Measurements from ENCODE around the gene FHAD1. TPM values are rescaled to one million over a fixed set of nuclear protein-coding genes. Genes with fewer than 3 reads are reported as not detected.

The FHAD1 gene
- total and polyA plus RNA-seq, 10 of the 15 experiments (the other 5 are each of a cell fraction or from before 2014, with no cell fraction given) = 0.09 to 1.0 (median 0.32) TPM; not detected in 2

GRCh38 chr1:15430787-15431570, 184.0 kb downstream of the FHAD1 start (continued):
- TF ChIP-seq CHD4 (IDR thresholded peaks at IDR 0.05) (no peak), LARP7 (IDR thresholded peaks at IDR 0.05) (0 out of 2 replicates have a peak, but pooled peaks have one; percentile 50), TBL1XR1 (IDR thresholded peaks at IDR 0.05; ENCODE audit: low read depth, low read length) (no peak), CBX5 (IDR thresholded peaks at IDR 0.05; ENCODE audit: low read depth) (no peak), YY1 (IDR thresholded peaks at IDR 0.05; ENCODE audit: low read depth, low read length) (peak; percentile 52; the same call in 1 of the 2 replicates), POLR2AphosphoS5 (IDR thresholded peaks at IDR 0.05; ENCODE audit: low read length) (peak; percentile 40)

- no peaks in the 10 kb centered on the region for H3K79me2 ChIP-seq (ENCODE audit: control insufficient read depth, insufficient read depth, low read length)
- WGBS (ENCODE audit: insufficient coverage, insufficient replicate concordance, low lambda C conversion rate, missing lambda C conversion rate) = 56% methylated on average over 4 of the region's 4 CpGs
- no TSS peak for BruUV-seq (replicated peaks)
- no peaks in the 10 kb centered on the region for H4K20me1 ChIP-seq (ENCODE audit: control insufficient read depth, insufficient read depth)
- ChIA-PET RAD21 (ENCODE audit: unreplicated experiment) (interaction anchor here (1.0 to 3.5 kb wide), 8 partner anchors 15 to 303 kb away, joined by 3 to 22 read pairs (median 7); partner anchors contain the start of gene EFHD2), CTCF (interaction anchor here (0.7 to 10.2 kb wide), 22 partner anchors 10 to 306 kb away, joined by 3 to 178 read pairs (median 4); no protein-coding TSS in a partner anchor), POLR2A (interaction anchor here (0.6 to 1.3 kb wide), 3 partner anchors 10 to 275 kb away, joined by 3 to 6 read pairs (median 4); no protein-coding TSS in a partner anchor), SMC1A (ENCODE audit: uncharacterized antibody, unreplicated experiment) (interaction anchor here (0.5 to 6.2 kb wide), 11 partner anchors 10 to 170 kb away, joined by 3 to 64 read pairs (median 4); no protein-coding TSS in a partner anchor)
- in situ Hi-C loops (cut with MboI) (no loop called here), intact Hi-C loops (cut with micrococcal nuclease; ENCODE audit: unreplicated experiment) (loop anchor here (1.0 to 5.0 kb wide), 2 partner anchors 108 to 301 kb away; no protein-coding TSS in a partner anchor)
- no peak overlapping the region for H3K4me2 ChIP-seq (ENCODE audit: control insufficient read depth, insufficient read depth)
- no peak for ATAC-seq
- H3K36me3 ChIP-seq (ENCODE audit: control insufficient read depth in 2 of 2, insufficient read depth in 2 of 2, low read length in 1 of 2) = peaks cover 4 to 13% of the 10 kb centered on the region in 2 experiments; a peak in 3 of 4 replicates
- no peaks in the 10 kb centered on the region for H3K27me3 ChIP-seq (replicated peaks in 1 of 2; ENCODE audit: control insufficient read depth in 2 of 2, insufficient read depth in 2 of 2, low read length in 1 of 2)
- no peak overlapping the region for H3K4me3 ChIP-seq
- H2AFZ ChIP-seq (ENCODE audit: control insufficient read depth, low read depth, low read length) = no peak overlapping the region
- peak; percentile 35 for FAIRE-seq
- DNase-seq (ENCODE audit: low read depth, low spot score) = no peak
- H3K27ac ChIP-seq (ENCODE audit: control insufficient read depth, insufficient read depth) = no peak overlapping the region
- H3K9me3 ChIP-seq (replicated peaks; ENCODE audit: control insufficient read depth, insufficient read depth, low read length) = no peaks in the 10 kb centered on the region
- no peak for TF ChIP-seq NRF1 (conservative IDR thresholded peaks at IDR 0.05; ENCODE audit: low read depth, low read length)
- TF ChIP-seq, protein P1, sequence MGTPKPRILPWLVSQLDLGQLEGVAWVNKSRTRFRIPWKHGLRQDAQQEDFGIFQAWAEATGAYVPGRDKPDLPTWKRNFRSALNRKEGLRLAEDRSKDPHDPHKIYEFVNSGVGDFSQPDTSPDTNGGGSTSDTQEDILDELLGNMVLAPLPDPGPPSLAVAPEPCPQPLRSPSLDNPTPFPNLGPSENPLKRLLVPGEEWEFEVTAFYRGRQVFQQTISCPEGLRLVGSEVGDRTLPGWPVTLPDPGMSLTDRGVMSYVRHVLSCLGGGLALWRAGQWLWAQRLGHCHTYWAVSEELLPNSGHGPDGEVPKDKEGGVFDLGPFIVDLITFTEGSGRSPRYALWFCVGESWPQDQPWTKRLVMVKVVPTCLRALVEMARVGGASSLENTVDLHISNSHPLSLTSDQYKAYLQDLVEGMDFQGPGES (IDR thresholded peaks at IDR 0.05) = no peak
- no peak overlapping the region for H3K9ac ChIP-seq (ENCODE audit: control insufficient read depth, insufficient read depth, low read length)
- no peaks in the 10 kb centered on the region for H3K4me1 ChIP-seq (ENCODE audit: control insufficient read depth, insufficient read depth, low read length)
Measured at GRCh38 chr1:15431571-15431948, 184.5 kb downstream of the FHAD1 start.
